HG02852 (cell line): Measurements from ENCODE around the gene MAP2.
A peak's percentile ranks its signal among the peaks of the same experiment; 100 is the strongest.

Experiments
- ATAC-seq: cut with Tn5 transposase; IDR thresholded peaks from one replicate; pipeline ENCODE4 v1.9.1; 2021; ENCODE audit warnings: mild to moderate bottlenecking, moderate library complexity; ENCODE audit not compliant: unreplicated experiment

The MAP2 gene

DNA sequence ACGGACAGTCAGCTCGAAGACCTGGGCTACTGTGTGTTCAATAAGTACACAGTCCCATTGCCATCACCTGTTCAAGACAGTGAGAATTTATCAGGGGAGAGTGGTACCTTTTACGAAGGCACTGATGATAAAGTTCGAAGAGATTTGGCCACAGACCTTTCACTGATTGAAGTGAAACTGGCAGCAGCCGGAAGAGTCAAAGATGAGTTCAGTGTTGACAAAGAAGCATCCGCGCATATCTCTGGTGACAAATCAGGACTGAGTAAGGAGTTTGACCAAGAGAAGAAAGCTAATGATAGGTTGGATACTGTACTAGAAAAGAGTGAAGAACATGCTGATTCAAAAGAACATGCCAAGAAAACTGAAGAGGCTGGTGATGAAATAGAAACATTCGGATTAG, 270.9 kb downstream of the MAP2 start:
- ATAC-seq, result no peak

DNA sequence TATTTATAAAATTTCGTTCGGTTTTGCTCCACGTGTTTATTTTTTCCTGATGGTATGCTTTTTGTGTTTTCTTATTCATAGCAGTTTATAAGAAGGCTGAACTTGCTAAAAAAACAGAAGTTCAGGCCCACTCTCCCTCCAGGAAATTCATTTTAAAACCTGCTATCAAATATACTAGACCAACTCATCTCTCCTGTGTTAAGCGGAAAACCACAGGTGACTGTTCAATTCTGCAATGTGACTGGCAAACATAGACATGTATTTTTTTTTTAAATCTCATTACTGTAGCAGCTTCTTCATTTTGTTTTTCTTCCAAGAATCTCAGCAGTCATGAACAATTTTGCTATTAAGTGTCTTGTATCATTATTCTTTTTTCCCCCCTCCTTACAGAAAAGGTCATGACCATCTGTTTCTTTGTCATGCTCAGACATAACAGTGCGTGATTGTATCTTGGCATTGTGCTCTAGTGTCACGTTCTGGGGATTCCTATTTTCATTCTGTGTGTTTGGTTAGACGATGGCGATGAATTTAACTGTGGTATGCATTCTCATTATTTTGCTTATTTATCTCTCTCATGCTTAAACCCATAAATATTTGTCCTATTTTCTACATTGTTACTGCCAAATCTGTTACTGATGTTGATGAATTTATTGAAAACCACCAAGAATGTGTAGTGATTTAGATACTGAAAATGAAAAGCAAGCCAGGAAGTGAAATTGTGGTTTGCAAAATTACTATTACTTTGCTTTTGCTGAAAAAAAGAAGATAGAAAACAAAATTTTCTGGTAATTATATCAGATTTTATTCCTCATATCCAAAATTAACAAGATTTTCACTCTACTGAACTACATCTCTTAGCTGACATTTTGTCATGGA, 273.2 kb downstream of the MAP2 start:
- ATAC-seq, result peak; percentile 63

DNA sequence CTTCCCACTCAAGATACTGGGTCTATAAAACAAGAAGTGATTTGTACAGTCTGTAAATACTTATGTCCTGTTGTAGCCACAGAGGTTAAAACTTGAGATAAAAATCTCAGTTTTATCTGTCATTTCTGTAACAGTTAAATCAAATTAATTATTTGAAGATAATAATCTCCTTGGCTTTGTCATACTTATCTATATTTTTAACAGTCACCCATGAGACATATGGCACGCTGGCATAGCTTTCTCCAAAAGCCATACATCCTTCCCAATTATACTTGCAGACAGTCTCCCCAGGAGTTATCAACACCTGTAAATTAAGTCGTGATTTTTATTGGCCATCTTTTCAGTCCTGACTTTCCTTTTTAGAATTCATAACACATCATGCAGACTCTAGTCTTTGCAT, 278.9 kb downstream of the MAP2 start:
- ATAC-seq, result no peak

DNA sequence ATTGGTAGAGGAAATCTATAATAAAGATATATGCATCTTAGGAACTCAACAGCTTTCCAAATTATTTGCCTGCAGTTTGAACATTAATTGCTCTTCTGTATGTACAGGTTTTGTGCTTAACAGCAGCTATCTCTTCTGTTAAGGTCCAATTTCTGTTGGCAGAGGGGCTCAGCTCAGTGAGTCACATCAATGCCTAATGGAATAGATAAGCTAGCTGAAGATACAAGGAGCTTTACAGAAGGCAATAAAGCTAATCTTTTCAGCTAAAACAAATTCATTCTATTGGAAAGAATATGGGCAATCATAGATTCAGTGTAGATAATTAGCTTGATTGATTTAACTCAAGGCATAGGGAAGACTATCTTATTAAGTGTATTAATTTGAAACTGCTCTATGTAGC, 289.4 kb downstream of the MAP2 start:
- no peak for ATAC-seq

DNA sequence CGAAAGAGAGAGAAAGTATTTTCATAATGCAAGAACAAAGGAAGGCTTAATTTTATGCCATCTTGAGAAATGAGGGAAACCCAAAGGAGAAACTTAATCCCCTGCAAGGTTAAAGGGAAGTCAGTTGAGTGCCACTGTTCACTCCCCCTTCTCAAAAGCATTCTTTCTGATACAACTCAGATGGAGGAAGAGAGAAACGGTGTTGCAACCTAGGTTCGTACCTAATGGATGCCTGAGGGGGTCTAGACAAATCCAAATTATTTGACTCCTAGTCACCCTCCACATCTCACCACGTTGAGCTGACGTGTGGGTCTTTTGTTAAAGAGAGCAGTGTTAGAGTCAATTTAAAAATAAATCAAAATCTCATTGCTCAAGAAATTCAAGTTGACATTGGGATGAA, 295.2 kb downstream of the MAP2 start:
- ATAC-seq, result no peak

DNA sequence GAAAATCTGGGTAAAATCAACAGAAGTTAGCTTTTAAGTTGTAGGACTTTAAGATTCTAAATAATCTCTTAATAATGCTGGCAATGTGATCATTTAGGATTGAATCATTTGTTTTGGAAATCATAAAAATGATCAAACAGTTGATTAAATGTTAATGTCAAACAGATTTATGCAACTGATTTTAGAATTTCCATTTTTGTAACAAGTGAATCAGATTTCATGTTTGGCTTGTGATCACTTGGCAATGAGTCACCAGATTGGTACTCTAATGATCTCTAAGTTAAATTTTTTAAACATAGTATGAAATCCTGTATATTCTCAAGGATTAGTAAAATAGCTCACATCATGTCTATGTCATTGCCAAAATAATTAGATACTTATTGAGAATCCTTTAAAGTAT, 297.6 kb downstream of the MAP2 start:
- no peak for ATAC-seq

DNA sequence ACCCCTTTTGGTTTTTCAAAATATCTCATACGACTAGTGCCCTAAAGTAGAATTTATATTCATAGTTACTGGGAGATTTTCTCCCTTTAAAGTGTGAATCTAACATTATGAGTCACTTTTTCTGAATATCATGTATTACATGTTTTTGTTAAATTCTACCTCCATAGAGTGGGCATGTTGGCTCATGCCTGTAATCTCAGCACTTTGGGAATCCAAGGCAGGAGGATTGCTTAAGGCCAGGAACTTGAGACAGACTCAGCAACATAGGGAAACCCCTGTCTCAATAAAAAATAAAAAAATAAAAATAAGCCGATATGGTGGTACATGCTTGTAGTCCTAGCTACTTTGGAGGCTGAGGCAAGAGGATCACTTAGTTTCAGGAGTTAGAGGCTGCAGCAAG, 302.5 kb downstream of the MAP2 start:
- no peak for ATAC-seq

DNA sequence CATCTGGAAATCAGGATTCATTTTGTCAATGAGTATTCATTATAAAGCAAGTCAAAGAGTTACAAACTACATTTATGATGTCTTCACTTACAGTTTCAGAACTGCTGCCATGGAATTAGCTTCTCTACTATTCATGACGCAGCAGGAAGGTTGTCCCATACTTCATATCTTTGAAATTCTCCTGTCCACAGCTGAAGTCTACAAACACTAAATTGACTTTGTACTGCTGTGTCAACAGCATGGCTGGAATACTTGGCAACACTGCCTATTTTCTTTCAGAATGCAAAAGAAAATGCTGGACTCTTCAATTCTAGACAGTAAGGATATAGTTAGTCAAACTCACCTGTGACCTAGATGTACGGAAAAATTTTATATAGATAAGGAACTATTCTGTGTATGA, 303.2 kb downstream of the MAP2 start:
- ATAC-seq, result no peak

DNA sequence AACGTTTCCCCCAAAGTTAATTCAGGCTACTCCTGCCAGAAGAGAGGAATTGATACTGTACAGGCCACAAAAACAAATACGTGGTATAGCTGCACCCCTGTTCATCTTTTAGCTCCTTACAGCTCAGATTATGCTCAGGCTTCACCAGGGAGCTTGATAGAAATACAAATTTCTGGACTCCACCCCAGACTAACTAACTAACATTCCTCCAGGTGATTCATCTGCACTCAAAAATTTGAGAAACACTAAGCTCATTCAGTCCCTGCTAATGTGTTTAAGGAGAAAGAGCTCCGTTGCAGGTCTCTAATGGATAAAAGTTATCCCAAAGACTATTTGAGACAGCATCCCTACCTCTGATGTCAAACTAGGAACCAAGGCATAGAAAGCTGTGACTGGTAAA, 311.0 kb downstream of the MAP2 start:
- no peak for ATAC-seq

DNA sequence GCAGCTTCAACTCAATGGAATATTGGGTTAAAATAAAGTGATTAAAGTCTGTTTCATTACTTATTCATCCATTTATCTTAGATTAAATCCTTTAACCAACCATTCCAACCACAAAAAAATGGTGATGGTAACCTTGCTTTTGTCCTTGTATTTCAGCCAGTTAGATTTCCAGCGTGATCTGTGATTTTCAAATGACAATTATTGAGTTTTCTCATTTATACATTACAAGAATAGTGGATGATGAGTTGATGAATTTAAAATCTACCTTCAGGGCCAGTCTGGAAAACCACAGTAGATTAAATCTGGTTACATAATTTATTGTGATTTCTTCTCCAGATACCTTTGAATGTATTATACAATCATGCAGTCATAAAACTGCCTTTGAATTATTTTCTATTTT, 318.1 kb downstream of the MAP2 start:
- no peak for ATAC-seq

DNA sequence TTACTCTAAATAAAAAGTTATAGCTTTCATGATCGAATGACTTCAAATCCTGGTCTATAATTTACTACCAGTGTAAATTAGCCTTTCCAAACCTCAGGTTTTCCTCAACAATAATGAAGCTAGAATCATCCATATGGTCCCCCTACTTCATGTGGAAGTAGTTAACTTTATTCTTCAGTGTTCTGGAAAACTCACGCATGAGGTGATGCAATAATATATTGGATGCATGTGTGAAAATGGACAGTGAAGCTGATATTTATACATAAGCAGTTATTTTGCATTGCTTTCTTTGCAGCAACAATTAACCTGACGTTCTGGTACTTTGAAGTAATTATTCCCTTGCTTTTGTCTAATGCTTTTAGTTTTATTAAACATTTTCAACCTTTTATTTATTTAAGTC, 329.2 kb downstream of the MAP2 start:
- ATAC-seq, result no peak

DNA sequence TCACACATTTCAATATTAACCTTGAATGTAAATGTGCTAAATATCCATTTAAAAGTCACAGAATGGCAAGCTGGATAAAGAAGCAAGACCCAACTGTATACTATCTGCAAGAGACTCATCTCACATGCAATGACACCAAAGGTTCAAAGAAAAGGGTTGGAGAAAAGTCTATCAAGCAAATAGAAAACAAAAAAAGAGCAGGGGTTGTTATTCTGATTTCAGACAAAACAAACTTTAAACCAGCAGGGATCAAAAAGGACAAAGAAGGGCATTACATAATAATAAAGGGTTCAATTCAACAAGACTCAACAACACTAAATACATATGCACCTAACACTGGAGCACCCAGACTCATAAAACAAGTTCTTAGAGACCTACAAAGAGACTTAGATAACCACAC, 333.3 kb downstream of the MAP2 start:
- no peak for ATAC-seq

DNA sequence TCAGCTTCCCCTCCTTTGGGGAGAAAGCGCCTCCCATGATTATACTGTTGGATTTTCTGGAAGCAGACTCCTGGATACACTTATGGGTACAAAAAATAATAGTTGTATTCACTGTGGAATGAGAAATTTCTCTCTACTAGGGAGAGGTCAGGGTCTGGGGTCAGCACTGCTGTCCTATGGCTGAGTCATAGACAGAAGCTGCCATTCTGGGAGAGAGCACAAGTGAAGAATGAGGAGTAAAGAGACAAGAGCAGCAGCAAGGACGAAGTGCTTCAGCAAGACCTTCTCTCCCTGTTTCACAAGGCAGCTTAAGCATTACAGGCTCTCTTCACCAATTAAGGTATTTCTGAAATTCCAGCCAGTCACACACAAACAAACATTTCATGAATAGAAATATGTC, 337.7 kb downstream of the MAP2 start:
- ATAC-seq, result no peak

DNA sequence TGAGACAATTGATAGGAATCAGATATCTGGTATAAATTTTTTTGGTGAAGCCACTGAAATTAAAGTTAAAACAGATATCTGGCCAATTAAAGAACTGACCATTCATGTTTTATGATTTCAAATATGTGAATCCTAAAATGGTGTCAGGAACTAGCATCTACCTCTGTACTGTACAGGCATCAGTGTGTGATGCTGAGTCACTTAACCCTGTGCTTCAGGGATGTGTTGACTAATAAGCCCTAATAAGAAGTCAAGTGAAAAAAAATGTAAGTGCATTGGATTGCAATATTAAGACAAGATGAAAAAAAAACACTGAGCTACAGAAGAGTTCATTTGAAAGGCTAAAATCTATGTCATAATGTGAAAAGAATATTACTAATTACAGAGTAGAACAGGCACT, 338.7 kb downstream of the MAP2 start:
- no peak for ATAC-seq

DNA sequence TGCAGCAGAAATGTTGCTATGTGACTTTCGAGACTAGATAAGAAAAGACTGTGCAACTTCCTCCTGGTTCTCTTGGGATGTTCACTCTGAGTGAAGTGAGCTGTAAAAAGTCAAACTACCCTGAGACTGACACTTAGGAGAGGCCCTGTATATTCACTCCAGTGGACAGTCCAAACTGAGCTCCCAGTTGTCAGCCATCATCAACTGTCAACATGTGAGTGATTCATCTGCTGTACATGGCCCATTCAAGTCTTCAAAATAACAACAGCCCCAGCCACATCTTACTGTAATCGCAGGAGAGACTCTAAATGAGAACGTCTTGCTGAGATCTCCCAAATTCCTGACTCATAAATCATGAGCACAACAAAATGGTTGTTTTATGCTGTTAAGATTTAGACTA, 339.3 kb downstream of the MAP2 start:
- ATAC-seq, result no peak

DNA sequence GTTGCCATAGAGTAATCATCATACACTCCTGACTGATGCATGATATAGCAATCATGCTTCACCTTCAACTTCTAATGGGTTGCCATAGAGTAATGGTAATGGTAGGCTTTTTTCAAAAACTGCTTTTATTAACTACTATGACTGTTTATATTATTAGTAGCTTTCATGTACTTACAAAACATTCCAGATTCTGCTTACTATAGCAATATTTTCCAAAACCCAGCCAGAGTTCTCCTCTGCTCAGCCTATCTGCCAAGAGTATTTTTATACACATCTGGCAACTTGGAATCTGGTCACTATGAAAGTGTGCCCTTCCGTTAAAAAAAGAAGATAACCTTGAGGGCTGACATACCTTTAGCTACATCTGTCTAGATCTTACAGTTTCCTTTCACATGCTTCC, 342.8 kb downstream of the MAP2 start:
- no peak for ATAC-seq

DNA sequence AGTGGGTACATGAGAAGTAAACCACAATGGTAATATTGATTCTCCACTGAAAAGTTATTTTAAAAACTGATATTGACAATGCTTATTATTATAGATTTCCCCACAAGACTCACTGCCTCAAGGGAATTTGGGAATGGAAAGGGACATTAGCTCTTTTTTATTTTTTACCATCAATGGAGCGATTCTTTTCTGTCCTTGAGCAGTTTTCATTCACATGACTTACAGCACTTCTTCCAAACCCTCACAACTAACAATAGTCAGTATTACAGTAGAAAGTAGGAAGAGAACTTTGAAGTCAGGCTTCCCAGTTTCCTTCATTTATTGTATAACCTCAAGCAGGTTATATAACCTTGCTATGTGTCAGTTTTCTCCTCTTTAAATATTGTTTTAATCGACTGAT, 343.5 kb downstream of the MAP2 start:
- ATAC-seq, result no peak

DNA sequence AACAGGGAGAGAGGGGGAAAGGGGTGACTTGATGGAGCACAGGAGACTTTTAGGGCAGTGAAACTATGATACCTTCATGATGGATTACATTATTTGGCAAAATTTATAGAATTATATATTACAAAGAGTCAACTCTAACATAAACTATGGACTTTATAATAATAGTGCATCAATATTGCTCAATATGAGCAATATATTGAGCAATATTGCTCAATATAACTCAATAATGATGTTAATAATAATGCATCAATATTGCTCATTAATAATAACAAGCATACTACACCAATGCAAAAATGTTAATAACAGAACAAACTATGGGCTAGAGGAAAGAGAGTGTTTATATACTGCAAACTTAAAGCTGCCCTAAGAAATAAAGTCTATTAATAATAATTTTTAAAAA, 344.7 kb downstream of the MAP2 start:
- ATAC-seq, result no peak

DNA sequence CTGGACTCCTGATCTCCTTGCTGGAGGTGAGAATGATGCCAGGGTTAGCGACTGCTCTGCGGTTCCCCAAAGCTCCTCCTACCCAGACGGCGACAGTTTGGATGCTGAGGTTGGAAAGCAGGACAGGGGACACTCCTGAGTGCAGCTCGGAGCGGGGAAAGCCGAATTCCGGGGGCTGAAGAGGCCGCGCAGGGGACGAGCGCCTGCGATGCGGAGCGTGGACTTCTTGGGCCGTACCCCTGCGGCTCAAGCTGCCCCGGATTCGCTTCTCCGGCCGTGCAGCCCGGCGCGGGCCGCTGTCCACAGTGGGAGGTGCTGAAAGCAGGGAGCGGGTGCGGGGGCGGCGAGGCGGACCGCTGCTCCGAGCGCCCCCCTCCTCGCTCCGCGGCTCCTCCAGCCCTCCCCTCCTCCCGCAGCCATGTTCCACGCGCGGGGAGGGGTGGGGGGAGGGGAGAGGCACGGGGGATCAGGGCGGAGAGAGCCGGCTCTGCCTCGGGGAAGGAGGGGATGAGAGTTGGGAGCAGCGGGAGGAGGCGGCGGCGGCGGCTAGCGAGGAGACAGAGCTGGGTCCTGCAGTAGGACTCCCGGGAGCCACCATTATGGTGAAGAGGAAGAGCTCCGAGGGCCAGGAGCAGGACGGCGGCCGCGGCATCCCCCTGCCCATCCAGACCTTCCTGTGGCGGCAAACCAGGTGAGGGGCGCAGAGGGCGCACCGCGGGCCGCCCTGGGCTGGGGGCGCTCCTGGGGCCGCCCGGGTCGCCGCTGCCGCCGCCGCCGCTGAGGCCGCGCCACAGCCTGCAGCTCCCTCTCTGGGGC, 347.8 kb downstream of the MAP2 start, which contains the start of gene UNC80:
UNC80 (plus strand) TSS at position 359 of the 816 bp plus-strand sequence; CDS start at position 600, 241 bp downstream.
- peak; percentile 73 for ATAC-seq

DNA sequence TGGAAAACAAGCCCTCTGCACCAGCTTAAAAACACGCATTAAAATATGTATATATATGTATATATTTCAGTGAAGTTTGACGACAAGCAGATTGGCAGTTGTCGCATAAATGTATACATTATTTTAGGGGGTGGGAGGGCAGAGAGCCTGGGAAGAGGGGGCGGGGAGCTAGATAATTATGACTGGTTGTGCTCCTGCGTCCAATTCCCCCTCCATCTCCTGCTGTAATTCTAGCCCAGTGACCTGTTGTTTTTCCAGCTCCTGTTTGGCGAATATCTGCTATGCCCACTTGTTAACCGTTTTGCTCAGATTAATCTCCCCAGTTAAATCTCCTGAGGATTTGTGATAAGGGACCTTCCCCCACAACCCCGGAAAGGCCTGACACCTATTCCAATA, 348.4 kb downstream of the MAP2 start:
- no peak for ATAC-seq

DNA sequence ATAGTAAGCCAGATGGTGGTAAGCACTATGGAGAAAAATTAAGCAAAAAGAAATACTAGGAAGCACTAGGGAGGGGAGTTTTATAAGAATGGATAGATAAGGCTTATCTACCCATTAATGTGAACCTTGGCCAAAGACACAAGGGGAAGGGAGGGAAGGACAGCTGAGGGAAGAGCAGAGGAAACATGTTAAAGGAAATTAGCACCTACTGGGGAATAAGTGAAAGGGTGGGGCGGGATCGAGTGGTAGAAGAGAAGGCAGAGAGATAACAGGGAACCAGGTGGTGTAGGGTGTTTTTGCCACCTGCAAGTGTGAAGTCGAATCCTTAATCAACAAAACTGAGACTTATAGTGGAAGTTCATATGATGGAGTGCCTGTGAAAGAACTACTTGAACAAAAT, 349.5 kb downstream of the MAP2 start:
- no peak for ATAC-seq
